ENCODE results near the gene ASTN2.

Gene ASTN2

GRCh38 chr9:117018966-117019617 lies 395.8 kb downstream of the ASTN2 start:
- DNase-seq (ENCODE audit: low read depth in 2 of 2) = no peak

- no peak for DNase-seq (ENCODE audit: low read depth in 2 of 2)
These were observed 397.4 kb downstream of the ASTN2 start for GRCh38 chr9:117017414-117017985.

GRCh38 chr9:117014061-117014460 lies 400.8 kb downstream of the ASTN2 start:
- no peak for DNase-seq (ENCODE audit: low read depth in 2 of 2)

- DNase-seq (ENCODE audit: low read depth in 2 of 2) = no peak
These were observed 401.3 kb downstream of the ASTN2 start for GRCh38 chr9:117013440-117013995.

- DNase-seq (ENCODE audit: low read depth in 2 of 2) = no peak
These were observed 404.8 kb downstream of the ASTN2 start for GRCh38 chr9:117010061-117010460.

GRCh38 chr9:117008876-117009275 lies 406.0 kb downstream of the ASTN2 start:
- DNase-seq (ENCODE audit: low read depth in 2 of 2) = no peak

GRCh38 chr9:117008461-117008860 lies 406.4 kb downstream of the ASTN2 start:
- DNase-seq (ENCODE audit: low read depth in 2 of 2) = no peak

GRCh38 chr9:117002686-117003085 lies 412.2 kb downstream of the ASTN2 start:
- no peak for DNase-seq (ENCODE audit: low read depth in 2 of 2)

GRCh38 chr9:117000834-117001233 lies 414.0 kb downstream of the ASTN2 start:
- no peak for DNase-seq (ENCODE audit: low read depth in 2 of 2)

GRCh38 chr9:117000196-117000723 lies 414.6 kb downstream of the ASTN2 start:
- no peak for DNase-seq (ENCODE audit: low read depth in 2 of 2)

- DNase-seq (ENCODE audit: low read depth in 2 of 2) = no peak
These were observed 416.6 kb downstream of the ASTN2 start for GRCh38 chr9:116998305-116998704.

- DNase-seq (ENCODE audit: low read depth in 2 of 2) = no peak
These were observed 422.0 kb downstream of the ASTN2 start for GRCh38 chr9:116992865-116993264.

- DNase-seq (ENCODE audit: low read depth in 2 of 2) = no peak
These were observed 423.8 kb downstream of the ASTN2 start for GRCh38 chr9:116991051-116991450.

GRCh38 chr9:116990592-116990991 lies 424.3 kb downstream of the ASTN2 start:
- no peak for DNase-seq (ENCODE audit: low read depth in 2 of 2)

GRCh38 chr9:116987721-116988485 lies 427.0 kb downstream of the ASTN2 start:
- no peak for DNase-seq (ENCODE audit: low read depth in 2 of 2)

- no peak for DNase-seq (ENCODE audit: low read depth in 2 of 2)
These were observed 428.8 kb downstream of the ASTN2 start for GRCh38 chr9:116986015-116986414.

GRCh38 chr9:116985596-116985995 lies 429.3 kb downstream of the ASTN2 start:
- no peak for DNase-seq (ENCODE audit: low read depth in 2 of 2)

- no peak for DNase-seq (ENCODE audit: low read depth in 2 of 2)
These were observed 430.7 kb downstream of the ASTN2 start for GRCh38 chr9:116984111-116984510.

GRCh38 chr9:116980582-116981120 lies 434.2 kb downstream of the ASTN2 start:
- DNase-seq (ENCODE audit: low read depth in 2 of 2) = no peak

GRCh38 chr9:116979456-116979855 lies 435.4 kb downstream of the ASTN2 start:
- no peak for DNase-seq (ENCODE audit: low read depth in 2 of 2)

GRCh38 chr9:116978155-116978554 lies 436.7 kb downstream of the ASTN2 start:
- DNase-seq (ENCODE audit: low read depth in 2 of 2) = no peak

GRCh38 chr9:116975126-116975525 lies 439.7 kb downstream of the ASTN2 start:
- DNase-seq (ENCODE audit: low read depth in 2 of 2) = no peak

Data from stimulated activated CD4-positive, alpha-beta T cell treated with anti-CD3 and anti-CD28 coated beads, Interleukin-1b, Interleukin-23, amount 100 ng/mL, for 4 hours (primary cell).